Uterus (tissue), 2 donors: Measurements from ENCODE around the gene MOG.

ENCODE experiments used
- CTCF ChIP-seq, 4 experiments: fragments of 200-600 bp in 2 of 4; fragments of 450-650 bp in 2 of 4; sonication (generic) in 2 of 4; IDR thresholded peaks; one replicate each; pipeline ENCODE4 v1.5.1; 2016 to 2019; ENCODE audit warnings: antibody characterized with exemption in 4 of 4, mild to moderate bottlenecking in 2 of 4, moderate library complexity in 1 of 4
- POLR2A ChIP-seq, 2 donors: fragments of 450-650 bp; IDR thresholded peaks; one replicate each; pipeline ENCODE4 v1.6.1; 2016; ENCODE audit warnings: antibody characterized with exemption in 2 of 2, mild to moderate bottlenecking in 1 of 2, moderate library complexity in 1 of 2

GRCh38 chr6:29608131-29608530, 48.8 kb upstream of the MOG start:
- no peak for TF ChIP-seq CTCF (IDR thresholded peaks at IDR 0.05)
- TF ChIP-seq POLR2A (IDR thresholded peaks at IDR 0.05), result no peak
